Cardiac muscle cell (in vitro differentiated cells and primary cell): ENCODE measurements around the gene CDK2AP2. TPM values are rescaled to one million over a fixed set of nuclear protein-coding genes. Genes with fewer than 3 reads are reported as not detected.

Experiments
- DNase-seq, 2 donors: peaks; one replicate each; pipeline versions ENCODE4 v3.0.0 to v3.0.0-alpha.2; 2010 to 2017; ENCODE audit warnings: low read depth in 1 of 2, low spot score in 1 of 2
- H3K27ac ChIP-seq: fragments of 200-600 bp; sonication (generic); 2 replicates; pipeline ENCODE4 v1.5.1; 2016
- H3K27me3 ChIP-seq: fragments of 200-600 bp; sonication (generic); 2 replicates; pipeline ENCODE4 v1.6.0; 2016; ENCODE audit warnings: control low read depth
- H3K36me3 ChIP-seq: fragments of 200-600 bp; sonication (generic); 2 replicates; pipeline ENCODE4 v1.5.1; 2016; ENCODE audit warnings: control low read depth
- H3K4me1 ChIP-seq: fragments of 200-600 bp; sonication (generic); 2 replicates; pipeline ENCODE4 v1.8.1; 2017; ENCODE audit warnings: low read depth, mild to moderate bottlenecking, mixed run types
- H3K4me3 ChIP-seq: fragments of 200-600 bp; sonication (generic); 2 replicates; pipeline ENCODE4 v1.5.1; 2016; ENCODE audit warnings: mild to moderate bottlenecking
- H3K9me3 ChIP-seq: fragments of 200-600 bp; sonication (generic); 2 replicates; pipeline ENCODE4 v1.5.1; 2017; ENCODE audit warnings: low read depth, mild to moderate bottlenecking, control low read depth
- CTCF ChIP-seq: IDR thresholded peaks from 2 replicates; pipeline ENCODE4 v1.5.1; 2012; ENCODE audit warnings: low read depth, mild to moderate bottlenecking, low read length
- polyA plus RNA-seq: library from polyadenylated mRNA; unstranded; fragments of >200 nt; fragmentation: Nextera tagmentation; extraction: Ambion mirVana; gene quantifications from 2 replicates; pipeline ENCODE4 v1.2.1, GENCODE V29; 2016
- total RNA-seq: library from RNA; depleted of rRNA; stranded (reverse); fragments of >200 nt; gene quantifications from 2 replicates; pipeline ENCODE4 v1.2.3, GENCODE V29; 2016

Gene CDK2AP2
- total and polyA plus RNA-seq, 2 experiments from 2014 or later, result 38.5 to 136 TPM

- H3K9me3 ChIP-seq, result no peaks in the 10 kb centered on the region
- no peaks in the 10 kb centered on the region for H3K36me3 ChIP-seq
- no peak overlapping the region for H3K4me3 ChIP-seq
- no peak overlapping the region for H3K27ac ChIP-seq
- peaks cover 9% of the 10 kb centered on the region for H3K27me3 ChIP-seq
- TF ChIP-seq CTCF, result no peak
- no peaks in the 10 kb centered on the region for H3K4me1 ChIP-seq
- DNase-seq, result no peak
Measured at GRCh38 chr11:67501854-67502253, 6.1 kb downstream of the CDK2AP2 start.

GRCh38 chr11:67500831-67501715 is 6.9 kb downstream of the CDK2AP2 start:
- Histone ChIP-seq H3K4me3 (no peak overlapping the region), H3K36me3 (no peaks in the 10 kb centered on the region), H3K27ac (no peak overlapping the region), H3K9me3 (no peaks in the 10 kb centered on the region), H3K27me3 (peaks cover 9% of the 10 kb centered on the region), H3K4me1 (no peaks in the 10 kb centered on the region)
- no peak for TF ChIP-seq CTCF
- DNase-seq, result no peak

GRCh38 chr11:67500484-67500821 is 7.5 kb downstream of the CDK2AP2 start:
- no peak for DNase-seq
- H3K27ac ChIP-seq, result no peak overlapping the region
- no peak overlapping the region for H3K4me3 ChIP-seq
- H3K27me3 ChIP-seq, result peaks cover 9% of the 10 kb centered on the region
- H3K9me3 ChIP-seq, result no peaks in the 10 kb centered on the region
- H3K36me3 ChIP-seq, result no peaks in the 10 kb centered on the region
- TF ChIP-seq CTCF, result no peak
- H3K4me1 ChIP-seq, result no peaks in the 10 kb centered on the region

- no peaks in the 10 kb centered on the region for H3K4me1 ChIP-seq
- H3K9me3 ChIP-seq, result no peaks in the 10 kb centered on the region
- peaks cover 9% of the 10 kb centered on the region for H3K27me3 ChIP-seq
- TF ChIP-seq CTCF, result no peak
- H3K4me3 ChIP-seq, result no peak overlapping the region
- no peak for DNase-seq
- no peak overlapping the region for H3K27ac ChIP-seq
- no peaks in the 10 kb centered on the region for H3K36me3 ChIP-seq
Measured at GRCh38 chr11:67499808-67500483, 8.0 kb downstream of the CDK2AP2 start.

GRCh38 chr11:67498544-67498972 is 9.4 kb downstream of the CDK2AP2 start:
- no peak for DNase-seq
- H3K36me3 ChIP-seq, result peaks cover under 1% of the 10 kb centered on the region
- no peak overlapping the region for H3K27ac ChIP-seq
- TF ChIP-seq CTCF, result no peak
- no peaks in the 10 kb centered on the region for H3K9me3 ChIP-seq
- H3K4me3 ChIP-seq, result no peak overlapping the region
- peaks cover 8% of the 10 kb centered on the region for H3K27me3 ChIP-seq
- H3K4me1 ChIP-seq, result no peaks in the 10 kb centered on the region
